Lower leg skin (tissue), 4 donors: ENCODE results near the gene CLTB. TPM values are rescaled to one million over a fixed set of nuclear protein-coding genes. Genes with fewer than 3 reads are reported as not detected.
A peak's percentile ranks its signal among the peaks of the same experiment; 100 is the strongest.

Experiments
- DNase-seq, 2 donors: peaks; one replicate each; pipeline ENCODE4 v3.0.0-alpha.2; 2019; ENCODE audit warnings: low spot score in 2 of 2
- H3K4me3 ChIP-seq: fragments of 200-600 bp; sonication (generic); 2 replicates; pipeline ENCODE4 v1.5.1; 2017; ENCODE audit warnings: mild to moderate bottlenecking, low read depth; ENCODE audit not compliant: poor library complexity, severe bottlenecking
- POLR2A ChIP-seq, 2 donors: fragments of 450-650 bp; IDR thresholded peaks; one replicate each; pipeline ENCODE4 v1.6.1; 2016 to 2017; ENCODE audit warnings: antibody characterized with exemption in 2 of 2, mild to moderate bottlenecking in 1 of 2, moderate library complexity in 1 of 2
- WGBS, 2 donors: methylation state at CpG; one replicate each; pipeline ENCODE4 v1.1.5; 2018; 5-methylcytosine and 5-hydroxymethylcytosine counted together
- intact Hi-C: fragments of 100-400 bp; cut with DNase I; formaldehyde crosslinking; loops from one replicate; pipeline ENCODE4 v1.15.0; 2023; ENCODE audit warnings: low total_unique reads
- total RNA-seq, 4 donors: library from RNA; depleted of rRNA; stranded (reverse); fragments of >200 nt; gene quantifications; one replicate each; pipeline ENCODE4 v1.1.0, GENCODE V29; 2016
- TF ChIP-seq, protein P1 (sequence below), 3 donors: fragments of 450-650 bp; IDR thresholded peaks; one replicate each; pipeline ENCODE4 v1.5.1; 2016; ENCODE audit warnings: antibody characterized with exemption in 3 of 3, mild to moderate bottlenecking in 3 of 3, moderate library complexity in 2 of 3

CLTB gene
- total RNA-seq, 4 donors from 2014 or later: 707 to 959 (median 743) TPM

- intact Hi-C loops: no loop called here
- no peak for DNase-seq
- TF ChIP-seq POLR2A (IDR thresholded peaks at IDR 0.05): no peak
- 26 to 32% methylated on average over 35 to 41 of the region's 41 CpGs for WGBS, 2 donors
- peak overlapping the region; percentile 45 for H3K4me3 ChIP-seq
Observed at GRCh38 chr5:176389135-176390123, 26.9 kb downstream of the CLTB start.

GRCh38 chr5:176388444-176389134 is 27.8 kb downstream of the CLTB start, which contains the start of the genes HIGD2A and NOP16:
TSS of gene HIGD2A (plus strand) at chr5:176388751. CDS start at chr5:176388820, 69 bp downstream.
TSS of gene NOP16 (minus strand) at chr5:176388598. CDS start at chr5:176388539, 59 bp downstream.
- peak; percentile 100 for DNase-seq
- TF ChIP-seq, protein P1, sequence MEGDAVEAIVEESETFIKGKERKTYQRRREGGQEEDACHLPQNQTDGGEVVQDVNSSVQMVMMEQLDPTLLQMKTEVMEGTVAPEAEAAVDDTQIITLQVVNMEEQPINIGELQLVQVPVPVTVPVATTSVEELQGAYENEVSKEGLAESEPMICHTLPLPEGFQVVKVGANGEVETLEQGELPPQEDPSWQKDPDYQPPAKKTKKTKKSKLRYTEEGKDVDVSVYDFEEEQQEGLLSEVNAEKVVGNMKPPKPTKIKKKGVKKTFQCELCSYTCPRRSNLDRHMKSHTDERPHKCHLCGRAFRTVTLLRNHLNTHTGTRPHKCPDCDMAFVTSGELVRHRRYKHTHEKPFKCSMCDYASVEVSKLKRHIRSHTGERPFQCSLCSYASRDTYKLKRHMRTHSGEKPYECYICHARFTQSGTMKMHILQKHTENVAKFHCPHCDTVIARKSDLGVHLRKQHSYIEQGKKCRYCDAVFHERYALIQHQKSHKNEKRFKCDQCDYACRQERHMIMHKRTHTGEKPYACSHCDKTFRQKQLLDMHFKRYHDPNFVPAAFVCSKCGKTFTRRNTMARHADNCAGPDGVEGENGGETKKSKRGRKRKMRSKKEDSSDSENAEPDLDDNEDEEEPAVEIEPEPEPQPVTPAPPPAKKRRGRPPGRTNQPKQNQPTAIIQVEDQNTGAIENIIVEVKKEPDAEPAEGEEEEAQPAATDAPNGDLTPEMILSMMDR (IDR thresholded peaks at IDR 0.05): no peak
- peak in 1 of 2 donors; percentile 3 for TF ChIP-seq POLR2A (IDR thresholded peaks at IDR 0.05)
- WGBS, 2 donors: 0 to 1% methylated on average over 36 to 47 of the region's 47 CpGs
- intact Hi-C loops: no loop called here
- H3K4me3 ChIP-seq: peak within 1 kb of the TSS; percentile 67

GRCh38 chr5:176388003-176388443 is 28.3 kb downstream of the CLTB start:
- H3K4me3 ChIP-seq: peak overlapping the region; percentile 67
- no peak for DNase-seq
- intact Hi-C loops: no loop called here
- TF ChIP-seq, protein P1 (IDR thresholded peaks at IDR 0.05): no peak
- no peak for TF ChIP-seq POLR2A (IDR thresholded peaks at IDR 0.05)
- 0 to 1% methylated on average over 17 to 29 of the region's 29 CpGs for WGBS, 2 donors

DNA sequence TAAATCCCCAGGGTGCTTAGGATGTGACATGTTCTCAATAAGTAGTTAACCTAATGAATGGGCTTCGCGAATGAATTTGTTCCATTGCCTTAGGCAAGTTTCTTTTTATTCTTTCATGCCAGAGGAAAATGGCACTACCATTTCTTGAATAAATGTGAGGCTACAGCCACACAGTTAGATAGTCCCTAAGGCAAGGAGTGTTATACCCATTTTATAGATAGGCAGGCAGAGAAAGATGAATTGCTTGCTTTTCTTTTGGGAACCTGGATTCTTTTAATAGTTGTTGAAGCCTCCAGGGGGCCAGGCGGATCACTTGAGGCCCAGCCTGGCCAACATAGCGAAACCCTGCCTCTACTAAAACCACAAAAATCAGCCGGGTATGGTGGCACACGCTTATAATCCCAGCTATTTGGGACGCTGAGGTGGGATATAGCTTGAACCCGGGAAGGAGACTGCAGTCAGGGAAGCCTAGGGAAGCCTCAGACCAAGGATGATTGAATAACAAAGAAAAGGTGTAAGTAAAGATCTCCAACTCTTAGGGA is 28.9 kb downstream of the CLTB start:
- intact Hi-C loops: no loop called here
- no peak for DNase-seq
- TF ChIP-seq, protein P1 (IDR thresholded peaks at IDR 0.05): no peak
- TF ChIP-seq POLR2A (IDR thresholded peaks at IDR 0.05): no peak
- WGBS, 2 donors: 29 to 32% methylated on average over 8 of the region's 8 CpGs
- H3K4me3 ChIP-seq: peak overlapping the region; percentile 67

DNA sequence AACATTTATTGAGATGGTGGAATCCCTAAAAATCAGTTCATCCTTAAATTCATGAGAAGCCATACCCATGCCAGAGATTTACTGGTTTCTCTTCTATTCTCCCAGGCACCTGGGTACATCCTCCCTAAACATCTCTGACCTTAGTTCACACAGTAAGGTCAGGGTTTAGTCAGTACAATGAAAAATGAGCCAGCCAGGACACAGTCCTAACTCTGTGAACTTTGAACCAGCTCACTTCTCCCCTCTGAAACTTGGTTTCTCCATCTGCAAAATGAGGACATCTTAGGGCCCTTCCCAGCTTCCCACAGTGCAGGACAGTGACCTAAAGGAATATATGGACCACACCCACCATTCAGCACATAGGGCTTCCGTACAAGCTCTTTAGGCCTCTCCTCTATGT is 29.8 kb downstream of the CLTB start:
- WGBS, 2 donors: 65% methylated on average over 1 of the region's 1 CpG
- H3K4me3 ChIP-seq: no peak overlapping the region
- no peak for DNase-seq
- intact Hi-C loops: no loop called here
- TF ChIP-seq, protein P1 (IDR thresholded peaks at IDR 0.05): no peak
- TF ChIP-seq POLR2A (IDR thresholded peaks at IDR 0.05): no peak
